CD4-positive, alpha-beta T cell treated with Interleukin-1 beta for 1 hour (primary cell): ENCODE data around the gene USP53.
"Not testable (repeated sequence)": the region's sequence is repeated elsewhere in the genome, so short reads cannot be mapped to it uniquely, and the experiment has no call there.

Source experiments
- DNase-seq, 2 donors: peaks; one replicate each; pipeline ENCODE4 v3.0.0-alpha.2; 2020 to 2022

USP53 gene

GRCh38 chr4:119321921-119322687, 109.6 kb downstream of the USP53 start, which contains the start of gene FABP2:
Gene FABP2 (minus strand): TSS chr4:119322138. CDS start chr4:119322102, 36 bp downstream.
- no peak for DNase-seq

- no peak for DNase-seq
Measured at GRCh38 chr4:119328695-119329094, 116.2 kb downstream of the USP53 start.

- no peak for DNase-seq
Measured at GRCh38 chr4:119329835-119330620, 117.5 kb downstream of the USP53 start.

GRCh38 chr4:119336332-119336979, 123.9 kb downstream of the USP53 start:
- DNase-seq: not testable (repeated sequence)

- DNase-seq: no peak
Measured at GRCh38 chr4:119337010-119337409, 124.5 kb downstream of the USP53 start.

- DNase-seq: not testable (repeated sequence)
Measured at GRCh38 chr4:119339895-119340294, 127.4 kb downstream of the USP53 start.

- not testable (repeated sequence) for DNase-seq
Measured at GRCh38 chr4:119343293-119343692, 130.8 kb downstream of the USP53 start.
